Right lobe of liver (tissue), 6 donors: ENCODE measurements around the gene CCDC178. TPM values are rescaled to one million over a fixed set of nuclear protein-coding genes. Genes with fewer than 3 reads are reported as not detected.

Experiments used
- ATAC-seq, 4 donors: fragments of 200-7000 bp; cut with Tn5 transposase; one replicate each; pipeline ENCODE4 v1.9.1; 2020; ENCODE audit warnings: mild to moderate bottlenecking in 4 of 4, moderate library complexity in 4 of 4
- DNase-seq, 3 donors: peaks; one replicate each; pipeline ENCODE4 v3.0.0-alpha.2; 2020
- H3K27ac ChIP-seq, 3 donors: fragments of 200-600 bp; one replicate each; pipeline ENCODE4 v1.8.0; 2022
- H3K27me3 ChIP-seq, 2 donors: fragments of 200-600 bp; one replicate each; pipeline ENCODE4 v1.8.0; 2022
- H3K36me3 ChIP-seq, 4 donors: fragments of 200-600 bp; sonication (generic) in 1 of 4; one replicate each; pipeline versions ENCODE4 v1.5.1 to v1.8.0; 2017 to 2022; ENCODE audit warnings: control low read depth in 1 of 4
- H3K4me1 ChIP-seq, 4 donors: fragments of 200-600 bp; sonication (generic) in 1 of 4; one replicate each; pipeline versions ENCODE4 v1.5.1 to v1.8.0; 2017 to 2022; ENCODE audit warnings: control low read depth in 1 of 4
- H3K4me3 ChIP-seq, 3 donors: fragments of 200-600 bp; one replicate each; pipeline ENCODE4 v1.8.0; 2022
- H3K9me3 ChIP-seq, 4 donors: fragments of 200-600 bp; sonication (generic) in 1 of 4; one replicate each; pipeline versions ENCODE4 v1.5.1 to v1.8.0; 2017 to 2022; ENCODE audit warnings: control low read depth in 1 of 4
- CTCF ChIP-seq, 4 donors: fragments of 200-600 bp in 3 of 4; fragments of 450-650 bp in 1 of 4; IDR thresholded peaks; one replicate each; pipeline versions ENCODE4 v1.5.1 to v1.8.0; 2016 to 2022; ENCODE audit warnings: antibody characterized with exemption in 4 of 4, mild to moderate bottlenecking in 2 of 4
- POLR2A ChIP-seq: fragments of 450-650 bp; IDR thresholded peaks from one replicate; pipeline ENCODE4 v1.6.1; 2017; ENCODE audit warnings: antibody characterized with exemption, mild to moderate bottlenecking
- WGBS: methylation state at CpG from one replicate; pipeline ENCODE4 v1.1.6; 2018; ENCODE audit warnings: low coverage, low lambda C conversion rate; ENCODE audit not compliant: insufficient coverage; ENCODE audit errors: missing lambda C conversion rate; 5-methylcytosine and 5-hydroxymethylcytosine counted together
- intact Hi-C, 2 donors: fragments of 100-400 bp; cut with DNase I; formaldehyde crosslinking; loops; one replicate each; pipeline versions ENCODE4 v1.11.2 to v1.14.1; 2022
- total RNA-seq, 6 experiments: library from RNA; depleted of rRNA in 2 of 6; stranded (reverse); fragments of >200 nt in 2 of 6; fragmentation: NEBNext Ultra II Directional in 3 of 6; extraction: Animal tissue kit (Norgen Biotek cat#: 25700) in 3 of 6; gene quantifications; one replicate each; pipeline versions ENCODE4 v1.1.0 to v1.2.4, GENCODE V29; 2016 to 2023
- donor health status: DM: no; HTN: yes; CAD: no.
- donor health status: DM: no; HTN: no; CAD: no.
- donor health status: DM: no; HTN: no; CAD: no.
- donor health status: DM: no; HTN: yes; CAD: no.
- donor health status: DM: no; HTN: yes; CAD: no.

The CCDC178 gene
- total RNA-seq, 6 experiments from 2014 or later: not detected

- H3K9me3 ChIP-seq: no peaks in the 10 kb centered on the region
- TF ChIP-seq CTCF (IDR thresholded peaks at IDR 0.05) (no peak), POLR2A (no peak)
- intact Hi-C loops: no loop called here
- H3K36me3 ChIP-seq: no peaks in the 10 kb centered on the region
- no peak overlapping the region for H3K4me3 ChIP-seq
- no peaks in the 10 kb centered on the region for H3K4me1 ChIP-seq
- no peaks in the 10 kb centered on the region for H3K27me3 ChIP-seq
- 36% methylated on average over 3 of the region's 3 CpGs for WGBS
- no peak overlapping the region for H3K27ac ChIP-seq
- ATAC-seq: no peak
- no peak for DNase-seq
Measured at GRCh38 chr18:32902568-32903330, 537.8 kb downstream of the CCDC178 start.

- Histone ChIP-seq H3K36me3 (no peaks in the 10 kb centered on the region), H3K4me3 (no peak overlapping the region), H3K4me1 (no peaks in the 10 kb centered on the region), H3K9me3 (no peaks in the 10 kb centered on the region), H3K27ac (no peak overlapping the region), H3K27me3 (no peaks in the 10 kb centered on the region)
- intact Hi-C loops: no loop called here
- WGBS: 47% methylated on average over 3 of the region's 3 CpGs
- ATAC-seq: no peak
- TF ChIP-seq POLR2A (no peak), CTCF (IDR thresholded peaks at IDR 0.05) (no peak)
- DNase-seq: no peak
Measured at GRCh38 chr18:32899819-32900218, 540.7 kb downstream of the CCDC178 start.

GRCh38 chr18:32896776-32897547 is 543.6 kb downstream of the CCDC178 start:
- no peak for ATAC-seq
- no peak overlapping the region for H3K27ac ChIP-seq

GRCh38 chr18:32893915-32894314 is 546.6 kb downstream of the CCDC178 start:
- DNase-seq (no peak), ATAC-seq (no peak)
- Histone ChIP-seq H3K4me3 (no peak overlapping the region), H3K27me3 (no peaks in the 10 kb centered on the region), H3K36me3 (no peaks in the 10 kb centered on the region), H3K27ac (no peak overlapping the region), H3K9me3 (no peaks in the 10 kb centered on the region), H3K4me1 (no peaks in the 10 kb centered on the region)
- 53% methylated on average over 7 of the region's 7 CpGs for WGBS
- TF ChIP-seq POLR2A (no peak), CTCF (IDR thresholded peaks at IDR 0.05) (no peak)
- intact Hi-C loops: no loop called here

More at GRCh38 chr18:32896776-32897547, 543.6 kb downstream of the CCDC178 start:
- DNase-seq: no peak
- no peaks in the 10 kb centered on the region for H3K27me3 ChIP-seq
- no peaks in the 10 kb centered on the region for H3K9me3 ChIP-seq
- H3K36me3 ChIP-seq: no peaks in the 10 kb centered on the region
- no peak overlapping the region for H3K4me3 ChIP-seq
- intact Hi-C loops: no loop called here
- TF ChIP-seq CTCF (IDR thresholded peaks at IDR 0.05) (no peak), POLR2A (no peak)
- WGBS: 19% methylated on average over 3 of the region's 4 CpGs
- H3K4me1 ChIP-seq: no peaks in the 10 kb centered on the region
